Natural killer cell (primary cell): Measurements from ENCODE around the gene MRPL24. TPM values are rescaled to one million over a fixed set of nuclear protein-coding genes. Genes with fewer than 3 reads are reported as not detected.

Experiments used
- ATAC-seq, 3 donors: fragments of 150-1000 bp in 2 of 3; fragments of 200-7000 bp in 1 of 3; cut with Tn5 transposase; 1 replicate in 1 of 3; 2 replicates in 2 of 3; pipeline ENCODE4 v1.10.0; 2021; ENCODE audit warnings: mild to moderate bottlenecking in 2 of 3, moderate library complexity in 2 of 3
- DNase-seq, 2 donors: peaks; one replicate each; pipeline versions ENCODE4 v3.0.0 to v3.0.0-alpha.2; 2013 to 2021; ENCODE audit warnings: mixed read lengths in 1 of 2
- H3K27ac ChIP-seq: one replicate; pipeline ENCODE4 v1.5.1; 2013; ENCODE audit warnings: mild to moderate bottlenecking, low read length
- H3K27me3 ChIP-seq: one replicate; pipeline ENCODE4 v1.6.1; 2013; ENCODE audit warnings: low read length; ENCODE audit not compliant: control insufficient read depth, insufficient read depth
- H3K36me3 ChIP-seq: one replicate; pipeline ENCODE4 v1.6.1; 2013; ENCODE audit warnings: low read length; ENCODE audit not compliant: control insufficient read depth, insufficient read depth
- H3K4me1 ChIP-seq: one replicate; pipeline ENCODE4 v1.6.1; 2013; ENCODE audit warnings: low read length; ENCODE audit not compliant: control insufficient read depth, insufficient read depth
- H3K4me3 ChIP-seq: one replicate; pipeline ENCODE4 v1.5.1; 2013; ENCODE audit warnings: low read length
- H3K9me3 ChIP-seq: one replicate; pipeline ENCODE4 v1.6.1; 2013; ENCODE audit warnings: low read length; ENCODE audit not compliant: control insufficient read depth, insufficient read depth
- H3K27ac Mint-ChIP-seq, 2 donors: one replicate each; pipeline ENCODE4 v1.8.0; 2022; ENCODE audit warnings: mild to moderate bottlenecking in 2 of 2, mixed read lengths in 2 of 2, moderate library complexity in 1 of 2
- H3K27me3 Mint-ChIP-seq, 2 donors: one replicate each; pipeline ENCODE4 v1.8.0; 2022; ENCODE audit warnings: low read depth in 2 of 2, mixed read lengths in 2 of 2
- H3K36me3 Mint-ChIP-seq: one replicate; pipeline ENCODE4 v1.8.0; 2022; ENCODE audit warnings: mixed read lengths
- H3K4me1 Mint-ChIP-seq, 2 donors: one replicate each; pipeline ENCODE4 v1.8.0; 2022; ENCODE audit warnings: mixed read lengths in 2 of 2
- H3K4me3 Mint-ChIP-seq: one replicate; pipeline ENCODE4 v1.8.0; 2022; ENCODE audit warnings: mild to moderate bottlenecking, moderate library complexity, mixed read lengths
- H3K9me3 Mint-ChIP-seq, 2 donors: one replicate each; pipeline ENCODE4 v1.8.0; 2022; ENCODE audit warnings: mixed read lengths in 2 of 2
- CTCF ChIP-seq: fragments of 200-600 bp; IDR thresholded peaks from one replicate; pipeline ENCODE4 v1.8.0; 2022; ENCODE audit warnings: antibody characterized with exemption
- WGBS: methylation state at CpG from one replicate; pipeline ENCODE4 v1.1.7; 2013; ENCODE audit warnings: missing lambda C conversion rate; ENCODE audit not compliant: insufficient coverage; 5-methylcytosine and 5-hydroxymethylcytosine counted together
- intact Hi-C: fragments of 100-400 bp; cut with micrococcal nuclease; formaldehyde crosslinking; loops from one replicate; pipeline ENCODE4 v1.14.2; 2022
- total RNA-seq, 4 donors: library from RNA; stranded (reverse); fragments of 120-200 nt in 1 of 4; gene quantifications; one replicate each; pipeline versions ENCODE4 v1.2.3 to v1.2.4, GENCODE V29; 2013 to 2022

Gene MRPL24
- total RNA-seq, 3 donors from 2014 or later (not counting 1 experiment from before 2014, with no cell fraction given): 15.9 to 19.7 (median 18.7) TPM

GRCh38 chr1:156689035-156689952 lies 51.6 kb downstream of the MRPL24 start:
- Histone ChIP-seq H3K9me3 (no peaks in the 10 kb centered on the region), H3K36me3 (no peaks in the 10 kb centered on the region), H3K4me1 (peaks cover 8% of the 10 kb centered on the region), H3K27ac (no peak overlapping the region), H3K27me3 (peaks cover 50% of the 10 kb centered on the region), H3K4me3 (no peak overlapping the region)
- peaks cover 33 to 38% of the 10 kb centered on the region in 2 donors for H3K27me3 Mint-ChIP-seq
- peaks cover 7 to 21% of the 10 kb centered on the region in 2 donors for H3K4me1 Mint-ChIP-seq
- no peaks in the 10 kb centered on the region for H3K9me3 Mint-ChIP-seq
- ATAC-seq (peak; percentile 91 to 99 (median 98)), DNase-seq (peak; percentile 68 to 88)
- intact Hi-C loops: loop anchor here (1.0 kb wide), 2 partner anchors 36 to 201 kb away; no protein-coding TSS in a partner anchor
- WGBS: 4% methylated on average over 23 of the region's 23 CpGs
- no peaks in the 10 kb centered on the region for H3K36me3 Mint-ChIP-seq
- H3K4me3 Mint-ChIP-seq: no peak overlapping the region
- H3K27ac Mint-ChIP-seq: peak overlapping the region in 1 of 2 donors; percentile 21
- peak; percentile 87 for TF ChIP-seq CTCF

Other genes starting within 250 kb of the MRPL24 start
- 100 to 1,000 TPM; 232 to 298 (median 284) TPM for gene MEF2D, start 240.3 kb downstream of the MRPL24 start, total RNA-seq
- under 1 TPM; 0.08 to 0.21 (median 0.14) TPM for gene IQGAP3, start 168.5 kb downstream of the MRPL24 start, total RNA-seq
- 1 to 10 TPM; 3.3 to 4.1 (median 4.0) TPM for gene TTC24, start 161.4 kb downstream of the MRPL24 start, total RNA-seq
- gene NAXE, start 149.3 kb downstream of the MRPL24 start, total RNA-seq: 10 to 100 TPM; 32.6 to 52.5 (median 36.6) TPM
- gene GPATCH4, start 139.6 kb downstream of the MRPL24 start, total RNA-seq: 10 to 100 TPM; 19.3 to 27.3 (median 22.1) TPM
- not detected for gene HAPLN2, start 121.7 kb downstream of the MRPL24 start, total RNA-seq
- under 1 TPM; 0.18 to 0.25 (median 0.19) TPM for gene BCAN, start 99.0 kb downstream of the MRPL24 start, total RNA-seq
- gene NES, start 63.7 kb downstream of the MRPL24 start, total RNA-seq: not detected
- 1 to 10 TPM; 3.0 to 3.8 (median 3.0) TPM for gene CRABP2, start 35.5 kb downstream of the MRPL24 start, total RNA-seq
- gene METTL25B, start 12.6 kb downstream of the MRPL24 start, total RNA-seq: 10 to 100 TPM; 23.5 to 25.3 (median 23.8) TPM
- gene ISG20L2, start 12.3 kb downstream of the MRPL24 start, total RNA-seq: 10 to 100 TPM; 60.3 to 71.9 (median 68.7) TPM
- 100 to 1,000 TPM in 1 of 3 donors, 10 to 100 TPM in 2; 95.3 to 110 (median 96.6) TPM for gene HDGF, start 10.6 kb upstream of the MRPL24 start, total RNA-seq
- 10 to 100 TPM; 66.5 to 92.4 (median 69.1) TPM for gene PRCC, start 26.4 kb upstream of the MRPL24 start, total RNA-seq
- 100 to 1,000 TPM; 155 to 324 (median 312) TPM for gene SH2D2A, start 75.8 kb upstream of the MRPL24 start, total RNA-seq
- under 1 TPM; 0.10 to 0.18 (median 0.14) TPM for gene INSRR, start 118.0 kb upstream of the MRPL24 start, total RNA-seq
- gene NTRK1, start 119.8 kb upstream of the MRPL24 start, total RNA-seq: 10 to 100 TPM in 1 of 3 donors, 1 to 10 TPM in 2; 1.7 to 16.7 (median 2.4) TPM
- 1 to 10 TPM in 1 of 3 donors, under 1 TPM in 2; 0.52 to 1.4 (median 0.80) TPM for gene PEAR1, start 152.6 kb upstream of the MRPL24 start, total RNA-seq
- not detected for gene LRRC71, start 179.5 kb upstream of the MRPL24 start, total RNA-seq